T-cell (primary cell): ENCODE data around the gene TBL2. TPM values are rescaled to one million over a fixed set of nuclear protein-coding genes. Genes with fewer than 3 reads are reported as not detected.

Experiments
- ATAC-seq, 4 experiments: fragments of 200-7000 bp in 3 of 4; fragments of 150-1000 bp in 1 of 4; cut with Tn5 transposase; replicated peaks in 1 of 4; 1 replicate in 3 of 4; 2 replicates in 1 of 4; pipeline ENCODE4 v1.10.0; 2021; ENCODE audit warnings: moderate library complexity in 3 of 4, mild to moderate bottlenecking in 2 of 4, moderate number of reproducible peaks in 1 of 4
- CTCF ChIA-PET, 2 donors: fragments of 300-600 bp; sonication (Branson Sonifier 250); formaldehyde crosslinking; loops; one replicate each; lab custom pipeline; 2022; ENCODE audit warnings: antibody characterized with exemption in 2 of 2; lab: Charles Lee
- POLR2A ChIA-PET, 2 donors: fragments of 300-600 bp; sonication (Branson Sonifier 250); formaldehyde crosslinking; loops; one replicate each; lab custom pipeline; 2022; ENCODE audit warnings: antibody characterized with exemption in 2 of 2; lab: Charles Lee
- DNase-seq, 35 experiments: peaks; one replicate each; pipeline versions ENCODE4 v3.0.0 to v3.0.0-alpha.2; 2013 to 2023
- H3K27ac ChIP-seq: one replicate; pipeline ENCODE4 v1.5.1; 2013; ENCODE audit warnings: low read length
- H3K27me3 ChIP-seq, 2 experiments: replicated peaks in 1 of 2; 1 replicate in 1 of 2; 2 replicates in 1 of 2; pipeline versions ENCODE4 v1.6.1 to v1.7.0; 2013; ENCODE audit warnings: low read length in 1 of 2, mixed read lengths in 1 of 2; ENCODE audit not compliant: control insufficient read depth in 2 of 2, insufficient read depth in 2 of 2; ENCODE audit errors: extremely low read depth in 1 of 2
- H3K36me3 ChIP-seq, 2 donors: 1 replicate in 1 of 2; 2 replicates in 1 of 2; pipeline versions ENCODE4 v1.6.1 to v1.7.0; 2013; ENCODE audit warnings: low read length in 1 of 2; ENCODE audit not compliant: control insufficient read depth in 2 of 2, insufficient read depth in 1 of 2; ENCODE audit errors: extremely low read depth in 1 of 2
- H3K4me1 ChIP-seq, 2 experiments: 1 replicate in 1 of 2; 2 replicates in 1 of 2; pipeline versions ENCODE4 v1.6.1 to v1.7.0; 2013; ENCODE audit warnings: low read length in 2 of 2, mixed read lengths in 1 of 2; ENCODE audit not compliant: insufficient read depth in 2 of 2, control insufficient read depth in 1 of 2; ENCODE audit errors: extremely low read depth in 1 of 2
- H3K4me3 ChIP-seq, 2 donors: 1 replicate in 1 of 2; 2 replicates in 1 of 2; pipeline versions ENCODE4 v1.5.1 to v1.7.0; 2013; ENCODE audit warnings: mild to moderate bottlenecking in 2 of 2, low read length in 1 of 2, moderate library complexity in 1 of 2; ENCODE audit not compliant: control insufficient read depth in 1 of 2; ENCODE audit errors: extremely low read depth in 1 of 2
- H3K9me3 ChIP-seq: 2 replicates; pipeline ENCODE4 v1.7.0; 2013
- H3K27ac Mint-ChIP-seq, 2 donors: one replicate each; pipeline ENCODE4 v1.8.0; 2020 to 2021; ENCODE audit warnings: mild to moderate bottlenecking in 2 of 2, mixed read lengths in 2 of 2
- H3K27me3 Mint-ChIP-seq, 2 donors: one replicate each; pipeline ENCODE4 v1.8.0; 2021 to 2022; ENCODE audit warnings: mixed read lengths in 2 of 2
- H3K36me3 Mint-ChIP-seq: one replicate; pipeline ENCODE4 v1.8.0; 2021; ENCODE audit warnings: mixed read lengths
- H3K4me1 Mint-ChIP-seq, 3 donors: one replicate each; pipeline ENCODE4 v1.8.0; 2020 to 2022; ENCODE audit warnings: mixed read lengths in 3 of 3, mild to moderate bottlenecking in 1 of 3
- H3K4me3 Mint-ChIP-seq, 3 donors: one replicate each; pipeline ENCODE4 v1.8.0; 2020 to 2022; ENCODE audit warnings: mild to moderate bottlenecking in 3 of 3, mixed read lengths in 3 of 3, moderate library complexity in 3 of 3
- H3K9me3 Mint-ChIP-seq, 3 donors: one replicate each; pipeline ENCODE4 v1.8.0; 2020 to 2022; ENCODE audit warnings: mixed read lengths in 3 of 3
- WGBS: methylation state at CpG from one replicate; pipeline ENCODE4 v1.1.5; 2013; ENCODE audit warnings: missing lambda C conversion rate; ENCODE audit not compliant: insufficient coverage; 5-methylcytosine and 5-hydroxymethylcytosine counted together
- total RNA-seq, 35 experiments: library from RNA in 6 of 35; stranded (reverse) in 6 of 35; fragments of 120-200 nt in 1 of 35; gene quantifications; one replicate each; pipeline versions ENCODE4 v1.2.1 to v1.2.4 and lab custom pipeline; 2013 to 2026

The TBL2 gene
- total RNA-seq, 5 donors from 2014 or later (not counting 1 experiment from before 2014, with no cell fraction given), result 14.8 to 38.5 (median 31.6) TPM

DNA sequence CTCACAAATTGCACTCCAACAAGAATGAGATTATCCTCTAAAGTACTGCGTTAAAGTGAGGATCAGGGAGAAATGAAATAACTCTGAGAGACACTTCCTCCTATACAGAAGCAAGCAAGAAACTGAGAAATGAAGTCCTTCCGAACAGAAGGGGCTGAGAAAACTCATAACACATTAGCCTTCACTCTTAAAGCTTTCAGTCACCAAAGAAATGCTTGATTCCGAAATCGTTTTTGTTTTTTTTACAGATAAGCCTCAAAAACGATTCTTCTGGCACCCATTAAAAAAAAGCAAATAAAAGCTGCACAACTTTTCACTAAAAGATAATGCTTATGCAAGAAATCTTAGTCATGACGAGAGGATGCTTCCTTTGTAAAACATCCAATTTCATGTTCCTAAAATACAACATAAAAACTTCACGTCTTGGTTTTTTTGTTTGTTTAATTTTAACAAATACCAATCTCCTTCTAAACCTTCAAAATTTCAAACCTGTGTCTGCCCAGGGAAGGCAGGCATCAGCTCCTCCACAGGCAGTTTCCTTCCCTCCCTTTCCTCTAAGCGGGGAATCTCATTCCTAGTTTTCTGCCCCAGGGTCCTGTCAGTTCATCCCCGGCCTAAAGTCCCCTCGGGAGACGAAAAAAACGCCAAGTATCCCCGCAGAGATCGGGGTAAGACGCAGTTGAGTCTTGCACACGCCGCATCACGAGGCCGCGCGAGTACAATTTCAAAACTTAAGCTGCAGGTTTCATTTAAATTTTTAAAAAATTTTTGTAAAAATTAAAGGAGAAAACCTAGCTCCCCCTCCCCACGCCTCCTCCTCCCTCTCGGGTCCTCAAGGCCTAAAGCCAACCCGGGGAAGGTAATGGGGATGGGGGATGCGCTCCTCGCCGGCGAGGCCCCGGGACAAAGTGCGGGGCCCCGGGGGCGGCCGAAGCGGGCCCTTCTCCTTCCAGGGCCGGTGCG, 57.4 kb downstream of the TBL2 start:
- no peak for ATAC-seq
- ChIA-PET POLR2A (interaction anchor here (0.5 to 1.6 kb wide), 6 partner anchors 34 to 147 kb away, joined by 3 to 10 read pairs (median 4); partner anchors contain the start of gene TBL2 (in 1 of the 2)), CTCF (interaction anchor here in 1 of 2 donors (0.6 to 1.0 kb wide), 6 partner anchors 9 to 620 kb away, joined by 3 to 7 read pairs (median 4); partner anchors contain the start of genes BCL7B and TBL2)
- H3K9me3 ChIP-seq, result no peaks in the 10 kb centered on the region
- peaks cover 31 to 59% of the 10 kb centered on the region in 2 experiments for H3K4me1 ChIP-seq
- Mint-ChIP-seq H3K27ac (peak overlapping the region; percentile 93 to 94), H3K4me3 (peak overlapping the region; percentile 89 to 94 (median 92)), H3K36me3 (peaks cover 15% of the 10 kb centered on the region), H3K4me1 (peaks cover 65 to 70% (median 67%) of the 10 kb centered on the region in 3 donors), H3K27me3 (no peaks in the 10 kb centered on the region), H3K9me3 (no peaks in the 10 kb centered on the region)
- WGBS, result 0% methylated on average over 16 of the region's 36 CpGs
- H3K4me3 ChIP-seq, result peak overlapping the region; percentile 74 to 81
- peak overlapping the region; percentile 64 for H3K27ac ChIP-seq
- peaks cover 3 to 17% of the 10 kb centered on the region in 2 donors for H3K36me3 ChIP-seq
- no peaks in the 10 kb centered on the region for H3K27me3 ChIP-seq
- peak in 2 of 35 experiments; percentile 4 to 18 for DNase-seq

DNA sequence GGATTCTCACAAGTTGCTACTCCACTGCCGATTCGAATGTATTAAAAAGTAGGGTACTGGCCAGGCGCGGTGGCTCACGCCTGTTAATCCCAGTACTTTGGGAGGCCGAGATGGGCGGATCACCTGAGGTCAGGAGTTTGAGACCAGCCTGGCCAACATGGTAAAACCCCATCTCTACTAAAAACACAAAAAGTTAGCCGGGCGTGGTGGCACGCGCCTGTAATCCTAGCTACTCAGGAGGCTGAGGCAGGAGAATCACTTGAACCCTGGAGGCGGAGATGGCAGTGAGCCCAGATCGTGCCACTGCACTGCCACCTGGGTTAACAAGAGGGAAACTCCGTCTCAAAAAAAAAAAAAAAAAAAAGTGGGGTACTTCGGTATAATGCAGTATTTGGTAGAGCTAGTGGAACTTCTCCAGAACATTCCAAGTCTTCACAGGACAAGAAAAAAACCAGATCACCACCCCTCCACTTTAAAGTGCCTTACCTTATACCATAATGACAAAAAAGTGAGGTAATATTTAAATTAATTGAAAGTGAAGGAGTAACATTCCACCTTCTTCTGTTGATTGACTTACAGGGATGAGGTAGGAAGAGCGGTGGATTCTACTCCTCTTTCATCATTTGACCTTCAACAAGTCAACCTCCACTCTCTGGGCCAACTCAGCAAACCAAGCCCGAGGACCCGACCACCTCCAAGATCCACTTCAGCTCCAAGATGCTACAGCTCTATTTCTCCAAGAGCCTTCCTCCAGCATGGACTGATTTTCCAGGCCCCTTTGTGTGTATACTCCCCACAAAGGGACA, 58.3 kb downstream of the TBL2 start:
- ATAC-seq, result no peak
- H3K27me3 ChIP-seq, result no peaks in the 10 kb centered on the region
- Mint-ChIP-seq H3K9me3 (no peaks in the 10 kb centered on the region), H3K4me1 (peaks cover 59 to 62% (median 62%) of the 10 kb centered on the region in 3 donors), H3K27ac (peak overlapping the region; percentile 93 to 94), H3K36me3 (peaks cover 17% of the 10 kb centered on the region), H3K27me3 (no peaks in the 10 kb centered on the region), H3K4me3 (peak overlapping the region; percentile 89 to 94 (median 92))
- H3K4me1 ChIP-seq, result peaks cover 25 to 55% of the 10 kb centered on the region in 2 experiments
- ChIA-PET CTCF (interaction anchor here in 1 of 2 donors (0.6 to 1.0 kb wide), 3 partner anchors 37 to 58 kb away, joined by 5 to 7 read pairs (median 7); partner anchors contain the start of genes BCL7B and TBL2), POLR2A (interaction anchor here in 1 of 2 donors (1.0 kb wide), 1 partner anchor 37 kb away, joined by 3 read pairs; the partner anchor contains the start of gene BCL7B)
- H3K36me3 ChIP-seq, result peaks cover 3 to 25% of the 10 kb centered on the region in 2 donors
- peak in 20 of 35 experiments; percentile 6 to 62 (median 20) for DNase-seq
- H3K9me3 ChIP-seq, result no peaks in the 10 kb centered on the region
- 40% methylated on average over 3 of the region's 18 CpGs for WGBS
- H3K27ac ChIP-seq, result peak overlapping the region; percentile 64
- H3K4me3 ChIP-seq, result peak overlapping the region; percentile 74 to 81

DNA sequence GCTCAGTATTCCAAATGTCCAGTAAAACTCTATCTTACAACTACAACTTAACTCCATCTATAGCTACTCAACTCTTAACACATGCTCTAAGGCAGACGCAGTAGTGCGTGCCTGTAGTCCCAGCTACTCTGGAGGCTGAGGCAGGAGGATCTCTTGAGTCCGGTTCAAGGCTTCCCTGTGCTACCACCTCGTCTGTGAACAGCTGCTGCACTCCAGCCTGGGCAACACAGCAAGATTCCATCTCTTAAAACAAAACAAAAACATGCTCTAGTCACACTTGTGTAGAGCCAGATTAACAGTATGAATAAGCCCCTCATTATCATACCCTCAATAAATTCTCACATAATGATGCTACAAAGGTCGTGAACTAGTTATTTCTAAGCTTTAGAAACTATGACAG, 59.9 kb downstream of the TBL2 start:
- ATAC-seq (no peak), DNase-seq (no peak)
- Histone ChIP-seq H3K36me3 (peaks cover 3 to 34% of the 10 kb centered on the region in 2 donors), H3K27ac (no peak overlapping the region), H3K4me1 (peaks cover 20 to 48% of the 10 kb centered on the region in 2 experiments), H3K4me3 (no peak overlapping the region), H3K9me3 (no peaks in the 10 kb centered on the region), H3K27me3 (no peaks in the 10 kb centered on the region)
- Mint-ChIP-seq H3K9me3 (no peaks in the 10 kb centered on the region), H3K27me3 (no peaks in the 10 kb centered on the region), H3K27ac (peak overlapping the region; percentile 93 to 94), H3K4me3 (peak overlapping the region; percentile 89 to 94 (median 92)), H3K4me1 (peaks cover 57 to 65% (median 60%) of the 10 kb centered on the region in 3 donors), H3K36me3 (peaks cover 24% of the 10 kb centered on the region)
- ChIA-PET POLR2A (interaction anchor here in 1 of 2 donors (0.6 to 0.7 kb wide), 2 partner anchors 46 to 324 kb away, joined by 3 to 7 read pairs; partner anchors contain the start of gene METTL27), CTCF (interaction anchor here in 1 of 2 donors (1.1 kb wide), 1 partner anchor 47 kb away, joined by 4 read pairs; no protein-coding TSS in a partner anchor)
- 82% methylated on average over 5 of the region's 5 CpGs for WGBS

Other genes with a start within 250 kb of the TBL2 start
- gene FZD9, start 144.8 kb downstream of the TBL2 start, total RNA-seq, result under 1 TPM in 4 of 5 donors, not detected in 1; 0.20 to 0.55 (median 0.28) TPM
- gene BAZ1B, start 56.3 kb downstream of the TBL2 start, total RNA-seq, result 10 to 100 TPM; 57.1 to 64.5 (median 63.0) TPM
- 100 to 1,000 TPM in 2 of 5 donors, 10 to 100 TPM in 3; 56.3 to 106 (median 63.8) TPM for gene BCL7B, start 20.9 kb downstream of the TBL2 start, total RNA-seq
- gene MLXIPL, start 45.9 kb upstream of the TBL2 start, total RNA-seq, result under 1 TPM in 3 of 5 donors, not detected in 2; 0.30 to 0.95 (median 0.58) TPM
- gene VPS37D, start 89.3 kb upstream of the TBL2 start, total RNA-seq, result 1 to 10 TPM in 1 of 5 donors, under 1 TPM in 4; 0.36 to 1.1 (median 0.57) TPM
- gene DNAJC30, start 104.9 kb upstream of the TBL2 start, total RNA-seq, result 10 to 100 TPM in 4 of 5 donors, 1 to 10 TPM in 1; 9.1 to 16.4 (median 14.7) TPM
- gene BUD23, start 105.0 kb upstream of the TBL2 start, total RNA-seq, result 10 to 100 TPM; 66.9 to 90.0 (median 71.2) TPM
- 10 to 100 TPM in 4 of 5 donors, 1 to 10 TPM in 1; 7.7 to 18.1 (median 13.0) TPM for gene STX1A, start 141.1 kb upstream of the TBL2 start, total RNA-seq
- 10 to 100 TPM; 14.5 to 24.3 (median 18.8) TPM for gene ABHD11, start 160.2 kb upstream of the TBL2 start, total RNA-seq
- gene CLDN3, start 191.7 kb upstream of the TBL2 start, total RNA-seq, result under 1 TPM in 2 of 5 donors, not detected in 3; 0.26 to 0.50 TPM